Renal cortex interstitium (tissue), 11 donors: Measurements from ENCODE around the gene DAGLA. TPM values are rescaled to one million over a fixed set of nuclear protein-coding genes. Genes with fewer than 3 reads are reported as not detected.

Source experiments
- DNase-seq, 11 donors: peaks; one replicate each; pipeline ENCODE4 v3.0.0-alpha.2; 2013; ENCODE audit warnings: low read depth in 9 of 11, low spot score in 4 of 11; ENCODE audit errors: extremely low read depth in 1 of 11
- polyA plus RNA-seq, 3 donors: library from polyadenylated mRNA; unstranded; fragments of 120-200 nt; gene quantifications; one replicate each; pipeline ENCODE4 v1.2.1, GENCODE V29; 2013; ENCODE audit not compliant: insufficient read length in 3 of 3

The DAGLA gene
- polyA plus RNA-seq, 3 donors = 3.2 to 4.6 (median 4.4) TPM

GRCh38 chr11:61700720-61701119 lies 20.5 kb downstream of the DAGLA start:
- no peak for DNase-seq

- DNase-seq = no peak
Observed at GRCh38 chr11:61701242-61701886, 21.2 kb downstream of the DAGLA start.

- DNase-seq = no peak
Observed at GRCh38 chr11:61702701-61703312, 22.6 kb downstream of the DAGLA start.

- DNase-seq = no peak
Observed at GRCh38 chr11:61704838-61705237, 24.6 kb downstream of the DAGLA start.

- no peak for DNase-seq
Observed at GRCh38 chr11:61706452-61707400, 26.5 kb downstream of the DAGLA start.

GRCh38 chr11:61707574-61707973 lies 27.4 kb downstream of the DAGLA start:
- no peak for DNase-seq

- no peak for DNase-seq
Observed at GRCh38 chr11:61709110-61709509, 28.9 kb downstream of the DAGLA start.

GRCh38 chr11:61709572-61709971 lies 29.4 kb downstream of the DAGLA start:
- DNase-seq = no peak

- no peak for DNase-seq
Observed at GRCh38 chr11:61710019-61710418, 29.8 kb downstream of the DAGLA start.

GRCh38 chr11:61711037-61711436 lies 30.8 kb downstream of the DAGLA start:
- no peak for DNase-seq

- DNase-seq = no peak
Observed at GRCh38 chr11:61711498-61711897, 31.3 kb downstream of the DAGLA start.

- DNase-seq = no peak
Observed at GRCh38 chr11:61712314-61712713, 32.1 kb downstream of the DAGLA start.

- DNase-seq = no peak
Observed at GRCh38 chr11:61712846-61713245, 32.7 kb downstream of the DAGLA start.

GRCh38 chr11:61713464-61713863 lies 33.3 kb downstream of the DAGLA start:
- DNase-seq = no peak

- DNase-seq = no peak
Observed at GRCh38 chr11:61713906-61714305, 33.7 kb downstream of the DAGLA start.

GRCh38 chr11:61714316-61714715 lies 34.1 kb downstream of the DAGLA start:
- no peak for DNase-seq

- no peak for DNase-seq
Observed at GRCh38 chr11:61714916-61715315, 34.7 kb downstream of the DAGLA start.

GRCh38 chr11:61715867-61716266 lies 35.7 kb downstream of the DAGLA start:
- DNase-seq = no peak

- no peak for DNase-seq
Observed at GRCh38 chr11:61716478-61717285, 36.5 kb downstream of the DAGLA start.
